K562 (cell line): ENCODE results near the gene KIF5C. TPM values are rescaled to one million over a fixed set of nuclear protein-coding genes. Genes with fewer than 3 reads are reported as not detected.

Experiments used
- ATAC-seq: fragments of 200-7000 bp; cut with Tn5 transposase; 3 replicates; pipeline ENCODE4 v1.9.1; 2020; ENCODE audit warnings: moderate library complexity
- BruUV-seq: library from RNA; stranded (reverse); fragments of 400-500 nt; replicated peaks from 2 replicates; lab custom pipeline; 2021; lab: Mats Ljungman, UMichigan
- CTCF ChIA-PET: fragments of 300-600 bp; formaldehyde crosslinking; extraction: SDS; loops from one replicate; lab custom pipeline; 2021; ENCODE audit warnings: low intra/inter-chr PET ratio; lab: Yijun Ruan, JAX
- POLR2A ChIA-PET: fragments of 300-600, 350-650 bp; sonication (Branson Sonifier 250); formaldehyde crosslinking; extraction: SDS; loops from one replicate; lab custom pipeline; 2021; ENCODE audit warnings: antibody characterized with exemption, inconsistent platforms; lab: Yijun Ruan, JAX
- DNase-seq, 4 experiments: peaks; one replicate each; pipeline versions ENCODE4 v3.0.0 to v3.0.0-alpha.2; 2011 to 2018; ENCODE audit warnings: low spot score in 3 of 4, mixed read lengths in 3 of 4; ENCODE audit errors: extremely low read depth in 1 of 4
- FAIRE-seq: peaks from 2 replicates; lab custom pipeline; 2011; peaks lifted over from hg19 to GRCh38; lab: Jason Lieb, UNC
- H2AFZ ChIP-seq: 2 replicates; pipeline ENCODE4 v1.6.0; 2011; ENCODE audit warnings: low read depth, low read length, control low read depth, inconsistent platforms
- H3K27ac ChIP-seq: fragments of 200-600 bp; 3 replicates; pipeline ENCODE4 v1.8.0; 2011; ENCODE audit warnings: low read depth, mild to moderate bottlenecking, control low read depth, inconsistent platforms, low read length, moderate library complexity, mixed read lengths; ENCODE audit errors: extremely low read depth
- H3K27me3 ChIP-seq, 2 experiments: fragments of 300-600 bp in 1 of 2; 2 replicates in 1 of 2; 3 replicates in 1 of 2; pipeline versions ENCODE4 v1.6.0 to v1.8.0; 2011; ENCODE audit warnings: inconsistent platforms in 2 of 2, low read length in 2 of 2, mild to moderate bottlenecking in 1 of 2, mixed read lengths in 1 of 2, moderate library complexity in 1 of 2; ENCODE audit not compliant: control insufficient read depth in 2 of 2, insufficient read depth in 2 of 2
- H3K36me3 ChIP-seq: fragments of 300-600 bp; 3 replicates; pipeline ENCODE4 v1.8.0; 2011; ENCODE audit warnings: mild to moderate bottlenecking, low read length, inconsistent platforms; ENCODE audit not compliant: control insufficient read depth, insufficient read depth
- H3K4me1 ChIP-seq, 2 experiments: fragments of 200-600 bp in 1 of 2; replicated peaks in 1 of 2; 2 replicates in 1 of 2; 3 replicates in 1 of 2; pipeline versions ENCODE4 v1.5.1 to v1.8.0; 2011; ENCODE audit warnings: inconsistent platforms in 2 of 2, low read length in 2 of 2, mild to moderate bottlenecking in 1 of 2, mixed read lengths in 1 of 2, moderate library complexity in 1 of 2; ENCODE audit not compliant: control insufficient read depth in 2 of 2, insufficient read depth in 2 of 2
- H3K4me2 ChIP-seq: 2 replicates; pipeline ENCODE4 v1.6.1; 2011; ENCODE audit warnings: low read length, control low read depth, inconsistent platforms, mixed read lengths; ENCODE audit not compliant: insufficient read depth
- H3K4me3 ChIP-seq: fragments of 200-600 bp; sonication (generic), shearing (Covaris generic); 2 replicates; pipeline ENCODE4 v1.5.1; 2016; ENCODE audit warnings: control low read depth, inconsistent platforms
- H3K79me2 ChIP-seq: fragments of 200-600 bp; 3 replicates; pipeline ENCODE4 v1.8.0; 2011; ENCODE audit warnings: low read length, inconsistent platforms; ENCODE audit not compliant: control insufficient read depth, insufficient read depth
- H3K9ac ChIP-seq, 2 experiments: 2 replicates each; pipeline versions ENCODE4 v1.6.0 to v1.6.1; 2011; ENCODE audit warnings: low read depth in 2 of 2, low read length in 2 of 2, control low read depth in 1 of 2, inconsistent platforms in 1 of 2, mild to moderate bottlenecking in 1 of 2, mixed read lengths in 1 of 2; ENCODE audit not compliant: insufficient read depth in 1 of 2
- H3K9me1 ChIP-seq: one replicate; pipeline ENCODE4 v1.6.0; 2011; ENCODE audit warnings: inconsistent platforms, mild to moderate bottlenecking, low read length, moderate library complexity; ENCODE audit not compliant: control insufficient read depth, insufficient read depth
- H3K9me3 ChIP-seq: replicated peaks from 2 replicates; pipeline ENCODE4 v1.5.1; 2011; ENCODE audit warnings: low read depth, low read length, inconsistent platforms; ENCODE audit not compliant: control insufficient read depth, insufficient read depth
- H4K20me1 ChIP-seq: replicated peaks from 2 replicates; pipeline ENCODE4 v1.6.1; 2011; ENCODE audit warnings: low read length, inconsistent platforms, mixed read lengths; ENCODE audit not compliant: control insufficient read depth, insufficient read depth
- LARP7 ChIP-seq: fragments of 450-650 bp; IDR thresholded peaks from 2 replicates; pipeline ENCODE4 v1.6.1; 2016
- MGA ChIP-seq: fragments of 450-650 bp; IDR thresholded peaks from 2 replicates; pipeline ENCODE4 v1.6.1; 2016; ENCODE audit warnings: mild to moderate bottlenecking, moderate library complexity
- MLLT1 ChIP-seq, 2 experiments: fragments of 450-650 bp; IDR thresholded peaks; 2 replicates each; pipeline ENCODE4 v1.6.1; 2016
- TSC22D4 ChIP-seq: fragments of 450-650 bp; IDR thresholded peaks from 2 replicates; pipeline ENCODE4 v1.6.1; 2016; ENCODE audit warnings: missing genetic modification characterization, missing biosample characterization, control low read depth
- USF1 ChIP-seq: sonication (generic); formaldehyde crosslinking; IDR thresholded peaks from 2 replicates; pipeline ENCODE4 v1.9.0; 2022; ENCODE audit warnings: mild to moderate bottlenecking, missing genetic modification reagents
- WGBS: fragments of 100-300 bp; shearing (Covaris generic); methylation state at CpG from one replicate; pipeline ENCODE4 v1.1.6; 2016; ENCODE audit warnings: low coverage, mixed read lengths; ENCODE audit not compliant: insufficient coverage; ENCODE audit errors: missing lambda C conversion rate; 5-methylcytosine and 5-hydroxymethylcytosine counted together
- in situ Hi-C: fragments of 300-500 bp; cut with MboI; formaldehyde crosslinking; loops from 4 replicates; pipeline ENCODE4 v1.15.0; 2018; ENCODE audit warnings: inconsistent platforms, mixed read lengths
- intact Hi-C: fragments of 100-400 bp; cut with micrococcal nuclease; formaldehyde crosslinking; loops from 2 replicates; pipeline ENCODE4 v1.14.2; 2022
- polyA plus RNA-seq, 8 experiments: library from polyadenylated mRNA; depleted of rRNA in 4 of 8; stranded (reverse) in 5 of 8; unstranded in 3 of 8; fragments of >200 nt; fragmentation: Nextera tagmentation in 2 of 8; fragmentation: Illumina TruSeq in 1 of 8; extraction: Ambion mirVana in 2 of 8; extraction: Trizol in 1 of 8; gene quantifications; 2 replicates each; pipeline versions ENCODE4 v1.2.1 to v1.2.3, GENCODE V29; 2011 to 2014; ENCODE audit warnings: inconsistent platforms in 1 of 8, missing spikeins in 1 of 8
- total RNA-seq, 7 experiments: library from RNA; depleted of rRNA in 6 of 7; stranded (reverse); fragments of >200 nt in 6 of 7; fragmentation: Illumina TruSeq in 2 of 7; extraction: Trizol in 2 of 7; gene quantifications; 2 replicates each; pipeline versions ENCODE4 v1.2.1 to v1.2.3, GENCODE V29; 2011 to 2021; ENCODE audit warnings: low replicate concordance in 1 of 7

KIF5C gene
- total and polyA plus RNA-seq, 9 of the 15 experiments (the other 6 are each of a cell fraction or from before 2014, with no cell fraction given): 0.01 to 0.09 (median 0.01) TPM; not detected in 6

- in situ Hi-C loops: no loop called here
- Histone ChIP-seq H3K36me3 (no peaks in the 10 kb centered on the region), H3K79me2 (no peaks in the 10 kb centered on the region), H2AFZ (no peak overlapping the region), H3K27me3 (peaks cover 0 to 9% of the 10 kb centered on the region in 2 experiments; a peak in 2 of 5 replicates), H3K4me2 (no peak overlapping the region), H3K9me3 (no peaks in the 10 kb centered on the region), H4K20me1 (no peaks in the 10 kb centered on the region), H3K27ac (no peak overlapping the region), H3K4me3 (no peak overlapping the region), H3K4me1 (no peaks in the 10 kb centered on the region), H3K9me1 (no peaks in the 10 kb centered on the region), H3K9ac (no peak overlapping the region)
- BruUV-seq: no TSS peak
- intact Hi-C loops: no loop called here
- TF ChIP-seq LARP7 (peak; percentile 61; the same call in 1 of the 2 replicates), MLLT1 (IDR thresholded peaks at IDR 0.05) (0 out of 4 replicates have a peak, but pooled peaks of 1 of the 2 experiments have one; percentile 14), MGA (no peak), TSC22D4 (0 out of 2 replicates have a peak, but pooled peaks have one; percentile 68), USF1 (0 out of 2 replicates have a peak, but pooled peaks have one; percentile 8)
- ATAC-seq (no peak), FAIRE-seq (no peak), DNase-seq (no peak)
- ChIA-PET CTCF (no interaction called here), POLR2A (no interaction called here)
- WGBS: 3% methylated on average over 7 of the region's 7 CpGs
Measured at GRCh38 chr2:148933456-148933855, 58.4 kb downstream of the KIF5C start.
